HG03196 (cell line): ENCODE data around the gene LRRC38.
"Not testable (repeated sequence)": the region's sequence is repeated elsewhere in the genome, so short reads cannot be mapped to it uniquely, and the experiment has no call there.

ENCODE experiments used
- ATAC-seq: cut with Tn5 transposase; IDR thresholded peaks from one replicate; pipeline ENCODE4 v1.9.1; 2021; ENCODE audit not compliant: unreplicated experiment

LRRC38 gene

GRCh38 chr1:13513895-13514546 lies at the start of gene LRRC38:
Gene LRRC38, minus strand, starts transcription at chr1:13514003. Its CDS starts 410 bp downstream, at chr1:13513593.
- ATAC-seq: no peak

- not testable (repeated sequence) for ATAC-seq
These were observed 49.2 kb upstream of the LRRC38 start for GRCh38 chr1:13562981-13563380.

- ATAC-seq: no peak
These were observed 46.7 kb upstream of the LRRC38 start for GRCh38 chr1:13560541-13560940.

GRCh38 chr1:13556224-13556764 lies 42.5 kb upstream of the LRRC38 start:
- ATAC-seq: no peak

GRCh38 chr1:13554798-13555197 lies 41.0 kb upstream of the LRRC38 start:
- no peak for ATAC-seq

- no peak for ATAC-seq
These were observed 36.9 kb upstream of the LRRC38 start for GRCh38 chr1:13550663-13551062.

GRCh38 chr1:13549521-13549920 lies 35.7 kb upstream of the LRRC38 start:
- no peak for ATAC-seq

GRCh38 chr1:13549021-13549420 lies 35.2 kb upstream of the LRRC38 start:
- ATAC-seq: no peak

- ATAC-seq: no peak
These were observed 34.5 kb upstream of the LRRC38 start for GRCh38 chr1:13548281-13548680.

- ATAC-seq: no peak
These were observed 33.0 kb upstream of the LRRC38 start for GRCh38 chr1:13546791-13547190.

- no peak for ATAC-seq
These were observed 30.4 kb upstream of the LRRC38 start for GRCh38 chr1:13544221-13544556.

GRCh38 chr1:13543451-13544220 lies 29.8 kb upstream of the LRRC38 start:
- ATAC-seq: no peak

- no peak for ATAC-seq
These were observed 27.8 kb upstream of the LRRC38 start for GRCh38 chr1:13541435-13542215.

GRCh38 chr1:13540866-13541265 lies 27.1 kb upstream of the LRRC38 start:
- no peak for ATAC-seq

GRCh38 chr1:13539683-13540082 lies 25.9 kb upstream of the LRRC38 start:
- ATAC-seq: no peak

- no peak for ATAC-seq
These were observed 25.0 kb upstream of the LRRC38 start for GRCh38 chr1:13538832-13539231.

GRCh38 chr1:13536571-13536970 lies 22.8 kb upstream of the LRRC38 start:
- ATAC-seq: no peak

- ATAC-seq: no peak
These were observed 21.4 kb upstream of the LRRC38 start for GRCh38 chr1:13535227-13535626.

- no peak for ATAC-seq
These were observed 14.5 kb upstream of the LRRC38 start for GRCh38 chr1:13528320-13528719.

GRCh38 chr1:13523780-13524477 lies 10.1 kb upstream of the LRRC38 start:
- no peak for ATAC-seq

GRCh38 chr1:13520985-13521384 lies 7.2 kb upstream of the LRRC38 start:
- no peak for ATAC-seq
